Cardiac fibroblast (primary cell): ENCODE results near the gene THSD4.
"Not testable (repeated sequence)": the region's sequence is repeated elsewhere in the genome, so short reads cannot be mapped to it uniquely, and the experiment has no call there.

ENCODE experiments used
- DNase-seq, 2 donors: peaks; one replicate each; pipeline versions ENCODE4 v3.0.0 to v3.0.0-alpha.2; 2010; ENCODE audit warnings: low read depth in 2 of 2
- H3K4me3 ChIP-seq, 2 donors: replicated peaks in 1 of 2; 1 replicate in 1 of 2; 2 replicates in 1 of 2; pipeline ENCODE4 v1.5.1; 2011; ENCODE audit warnings: low read depth in 2 of 2, low read length in 2 of 2, mild to moderate bottlenecking in 2 of 2, moderate library complexity in 1 of 2
- TF ChIP-seq, protein P1 (sequence below): IDR thresholded peaks from one replicate; pipeline ENCODE4 v1.5.1; 2011; ENCODE audit warnings: low read depth, mild to moderate bottlenecking, low read length, inconsistent platforms

Gene THSD4

DNA sequence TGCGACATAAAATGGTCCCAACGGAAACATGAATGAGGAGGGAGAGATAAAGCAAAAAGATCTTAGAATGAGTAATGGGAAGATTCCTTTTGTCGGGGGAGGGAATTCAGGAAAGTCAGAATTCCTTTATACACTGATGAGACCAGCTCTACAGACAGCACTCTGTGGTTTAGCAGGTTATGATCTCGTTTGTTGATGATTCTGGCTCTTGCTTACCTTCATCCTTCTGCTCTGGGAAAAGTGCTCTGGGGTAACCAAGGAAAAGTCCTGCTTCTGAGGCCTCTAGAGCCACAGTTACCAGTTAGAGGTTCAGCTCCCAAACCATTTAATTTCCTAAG, 544.4 kb downstream of the THSD4 start:
- no peak overlapping the region for H3K4me3 ChIP-seq
- DNase-seq, result no peak
- TF ChIP-seq, protein P1, sequence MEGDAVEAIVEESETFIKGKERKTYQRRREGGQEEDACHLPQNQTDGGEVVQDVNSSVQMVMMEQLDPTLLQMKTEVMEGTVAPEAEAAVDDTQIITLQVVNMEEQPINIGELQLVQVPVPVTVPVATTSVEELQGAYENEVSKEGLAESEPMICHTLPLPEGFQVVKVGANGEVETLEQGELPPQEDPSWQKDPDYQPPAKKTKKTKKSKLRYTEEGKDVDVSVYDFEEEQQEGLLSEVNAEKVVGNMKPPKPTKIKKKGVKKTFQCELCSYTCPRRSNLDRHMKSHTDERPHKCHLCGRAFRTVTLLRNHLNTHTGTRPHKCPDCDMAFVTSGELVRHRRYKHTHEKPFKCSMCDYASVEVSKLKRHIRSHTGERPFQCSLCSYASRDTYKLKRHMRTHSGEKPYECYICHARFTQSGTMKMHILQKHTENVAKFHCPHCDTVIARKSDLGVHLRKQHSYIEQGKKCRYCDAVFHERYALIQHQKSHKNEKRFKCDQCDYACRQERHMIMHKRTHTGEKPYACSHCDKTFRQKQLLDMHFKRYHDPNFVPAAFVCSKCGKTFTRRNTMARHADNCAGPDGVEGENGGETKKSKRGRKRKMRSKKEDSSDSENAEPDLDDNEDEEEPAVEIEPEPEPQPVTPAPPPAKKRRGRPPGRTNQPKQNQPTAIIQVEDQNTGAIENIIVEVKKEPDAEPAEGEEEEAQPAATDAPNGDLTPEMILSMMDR, result no peak

DNA sequence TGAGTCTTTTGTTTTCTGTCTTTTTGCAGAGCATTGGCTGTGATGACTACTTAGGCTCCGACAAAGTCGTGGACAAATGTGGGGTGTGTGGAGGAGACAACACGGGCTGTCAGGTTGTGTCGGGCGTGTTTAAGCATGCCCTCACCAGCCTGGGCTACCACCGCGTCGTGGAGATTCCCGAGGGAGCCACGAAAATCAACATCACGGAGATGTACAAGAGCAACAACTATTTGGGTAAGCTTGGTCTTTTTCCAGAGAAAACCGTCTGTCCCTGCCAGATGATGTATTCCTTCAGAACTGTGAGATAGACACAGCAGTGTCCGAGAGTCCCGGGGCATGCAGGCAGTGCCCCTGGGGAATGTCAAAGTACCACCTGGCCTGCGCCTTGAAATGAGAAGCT, 545.2 kb downstream of the THSD4 start:
- no peak overlapping the region for H3K4me3 ChIP-seq
- no peak for DNase-seq
- TF ChIP-seq, protein P1, result no peak

DNA sequence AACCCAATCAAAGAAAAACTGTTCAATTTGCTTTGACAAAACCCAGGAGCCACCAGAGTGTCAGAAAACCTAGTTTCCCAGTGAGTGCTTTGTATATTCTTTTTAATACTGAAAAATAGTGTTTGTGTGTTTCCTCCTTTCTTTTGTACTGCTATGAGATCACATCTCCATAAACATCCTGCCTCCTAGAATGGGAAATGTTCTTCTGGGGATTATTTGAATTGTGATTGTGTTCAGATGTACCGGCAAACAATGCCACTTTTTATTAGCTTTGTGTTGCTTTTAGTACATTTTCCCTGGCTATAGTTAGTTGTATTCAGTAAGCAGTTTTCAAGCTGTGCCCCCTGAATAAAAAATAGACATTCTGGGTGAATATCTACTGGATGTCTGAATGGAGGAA, 547.0 kb downstream of the THSD4 start:
- H3K4me3 ChIP-seq, result no peak overlapping the region
- no peak for DNase-seq
- TF ChIP-seq, protein P1, result no peak

DNA sequence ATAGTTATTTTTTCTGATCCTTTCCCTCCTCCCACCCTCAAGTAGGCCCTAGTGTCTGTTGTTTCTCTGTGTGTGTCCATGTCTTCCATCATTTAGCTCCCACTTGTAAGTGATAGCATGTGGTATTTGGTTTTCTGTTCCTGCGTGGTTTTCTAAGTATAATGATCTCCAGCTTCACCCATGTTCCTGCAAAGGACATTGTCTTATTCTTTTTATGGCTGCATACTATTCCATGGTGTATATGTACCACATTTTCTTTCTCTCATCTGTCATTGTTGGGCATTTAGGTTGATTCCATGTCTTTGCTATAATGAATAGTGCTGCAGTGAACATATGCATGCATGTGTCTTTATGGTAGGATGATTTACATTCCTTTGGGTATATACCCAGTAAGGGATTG, 549.4 kb downstream of the THSD4 start:
- DNase-seq, result no peak
- no peak overlapping the region for H3K4me3 ChIP-seq
- TF ChIP-seq, protein P1, result no peak

DNA sequence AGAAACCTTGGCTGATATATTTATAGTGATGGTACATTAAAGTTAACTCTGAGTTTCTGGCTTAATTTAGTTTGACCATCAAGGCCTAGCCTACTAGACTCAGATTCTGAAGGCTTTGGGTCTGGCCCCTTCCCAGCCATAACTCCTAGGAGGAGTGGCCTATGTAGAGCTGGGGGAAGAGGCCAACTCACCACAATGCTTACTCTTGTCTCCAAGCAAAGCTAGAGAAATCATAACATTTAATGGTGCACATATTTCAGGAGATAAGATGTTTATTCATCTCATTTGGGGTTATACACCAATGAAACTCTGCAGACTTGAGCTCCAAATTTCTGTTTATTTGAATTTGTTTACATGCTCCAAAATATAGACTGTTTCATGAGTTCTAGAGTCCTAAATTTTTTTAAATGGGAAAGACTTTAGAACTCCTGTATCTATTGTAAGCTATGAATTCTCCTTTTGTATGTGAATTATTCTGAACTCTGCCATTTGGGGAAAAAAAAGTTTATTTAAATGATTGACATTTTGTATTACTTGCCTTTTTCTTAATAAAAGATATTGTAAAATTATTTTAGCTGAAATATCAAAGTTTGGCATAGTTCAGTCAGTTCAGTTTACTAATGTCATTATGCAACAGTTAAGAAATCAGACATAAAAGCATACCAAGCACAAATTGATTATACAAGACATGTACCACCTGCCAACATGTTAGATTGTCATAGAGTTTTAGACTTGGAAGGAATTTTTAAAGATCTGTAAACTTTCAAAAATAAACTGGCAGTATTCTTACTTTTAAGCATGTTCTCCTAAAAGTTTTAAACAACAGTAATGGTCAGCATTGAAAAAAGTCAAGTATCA, 551.7 kb downstream of the THSD4 start:
- no peak overlapping the region for H3K4me3 ChIP-seq
- no peak for DNase-seq
- TF ChIP-seq, protein P1, result no peak

DNA sequence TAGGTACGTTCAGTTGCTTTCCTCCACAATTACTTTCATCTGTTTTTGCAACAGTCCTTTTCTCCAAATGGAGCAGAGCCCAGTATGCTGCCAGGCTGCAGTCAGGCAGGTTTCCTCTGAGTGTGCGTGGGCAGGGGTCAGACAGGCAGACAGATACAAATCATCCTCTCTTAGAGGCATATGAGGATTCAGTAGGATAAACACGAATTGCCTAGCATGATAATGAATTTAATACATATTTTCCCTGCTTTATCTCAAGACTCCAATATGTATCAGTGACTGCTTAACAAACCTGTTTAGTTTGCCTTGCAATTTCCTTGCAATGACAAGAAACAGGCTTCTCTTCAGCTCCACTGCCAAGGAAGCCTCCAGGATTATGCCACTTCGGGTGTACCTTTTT, 554.4 kb downstream of the THSD4 start:
- no peak for DNase-seq
- TF ChIP-seq, protein P1, result no peak
- no peak overlapping the region for H3K4me3 ChIP-seq

DNA sequence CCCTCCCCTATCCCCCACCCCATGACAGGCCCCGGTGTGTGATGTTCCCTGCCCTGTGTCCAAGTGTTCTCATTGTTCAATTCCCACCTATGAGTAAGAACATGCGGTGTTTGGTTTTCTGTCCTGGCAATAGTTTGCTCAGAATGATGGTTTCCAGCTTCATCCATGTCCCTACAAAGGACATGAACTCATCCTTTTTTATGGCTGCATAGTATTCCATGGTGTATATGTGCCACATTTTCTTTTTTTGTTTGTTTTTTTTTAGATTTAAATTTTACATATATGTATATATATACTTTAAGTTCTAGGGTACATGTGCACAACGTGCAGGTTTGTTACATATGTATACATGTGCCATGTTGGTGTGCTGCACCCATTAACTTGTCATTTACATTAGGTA, 555.0 kb downstream of the THSD4 start:
- not testable (repeated sequence) for H3K4me3 ChIP-seq, DNase-seq
